Vagina (tissue), 2 donors: ENCODE results near the gene UBR3.

Experiments
- POLR2A ChIP-seq, 2 donors: fragments of 450-650 bp; IDR thresholded peaks; one replicate each; pipeline ENCODE4 v1.6.1; 2017; ENCODE audit warnings: antibody characterized with exemption in 2 of 2, mild to moderate bottlenecking in 2 of 2, moderate library complexity in 2 of 2
- POLR2AphosphoS5 ChIP-seq, 2 donors: sonication (generic); formaldehyde crosslinking; IDR thresholded peaks; one replicate each; pipeline ENCODE4 v1.9.0; 2017; ENCODE audit warnings: antibody characterized with exemption in 2 of 2, mild to moderate bottlenecking in 2 of 2, low read depth in 1 of 2; ENCODE audit not compliant: insufficient read depth in 1 of 2
- TF ChIP-seq, protein P1 (sequence below), 3 experiments: fragments of 450-650 bp in 2 of 3; fragments of 200-600 bp in 1 of 3; sonication (generic) in 1 of 3; IDR thresholded peaks; one replicate each; pipeline ENCODE4 v1.5.1; 2017 to 2019; ENCODE audit warnings: antibody characterized with exemption in 3 of 3, mild to moderate bottlenecking in 2 of 3, moderate library complexity in 2 of 3

GRCh38 chr2:169999054-169999453 is 171.8 kb downstream of the UBR3 start:
- TF ChIP-seq POLR2A (IDR thresholded peaks at IDR 0.05) (no peak), POLR2AphosphoS5 (IDR thresholded peaks at IDR 0.05; ENCODE audit: insufficient read depth in 1 of 2, low read depth in 1 of 2) (no peak)
- TF ChIP-seq, protein P1, sequence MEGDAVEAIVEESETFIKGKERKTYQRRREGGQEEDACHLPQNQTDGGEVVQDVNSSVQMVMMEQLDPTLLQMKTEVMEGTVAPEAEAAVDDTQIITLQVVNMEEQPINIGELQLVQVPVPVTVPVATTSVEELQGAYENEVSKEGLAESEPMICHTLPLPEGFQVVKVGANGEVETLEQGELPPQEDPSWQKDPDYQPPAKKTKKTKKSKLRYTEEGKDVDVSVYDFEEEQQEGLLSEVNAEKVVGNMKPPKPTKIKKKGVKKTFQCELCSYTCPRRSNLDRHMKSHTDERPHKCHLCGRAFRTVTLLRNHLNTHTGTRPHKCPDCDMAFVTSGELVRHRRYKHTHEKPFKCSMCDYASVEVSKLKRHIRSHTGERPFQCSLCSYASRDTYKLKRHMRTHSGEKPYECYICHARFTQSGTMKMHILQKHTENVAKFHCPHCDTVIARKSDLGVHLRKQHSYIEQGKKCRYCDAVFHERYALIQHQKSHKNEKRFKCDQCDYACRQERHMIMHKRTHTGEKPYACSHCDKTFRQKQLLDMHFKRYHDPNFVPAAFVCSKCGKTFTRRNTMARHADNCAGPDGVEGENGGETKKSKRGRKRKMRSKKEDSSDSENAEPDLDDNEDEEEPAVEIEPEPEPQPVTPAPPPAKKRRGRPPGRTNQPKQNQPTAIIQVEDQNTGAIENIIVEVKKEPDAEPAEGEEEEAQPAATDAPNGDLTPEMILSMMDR (IDR thresholded peaks at IDR 0.05) = no peak
